Body of pancreas (tissue), 2 donors: ENCODE results near the gene TBCK. TPM values are rescaled to one million over a fixed set of nuclear protein-coding genes. Genes with fewer than 3 reads are reported as not detected.

ENCODE experiments used
- total RNA-seq, 2 donors: library from RNA; depleted of rRNA; stranded (reverse); fragments of >200 nt; gene quantifications; one replicate each; pipeline ENCODE4 v1.1.0, GENCODE V29; 2016

Gene TBCK
- total RNA-seq, 2 donors from 2014 or later = 24.7 to 28.5 TPM

Other genes with a start within 250 kb of the TBCK start
- gene AIMP1, start 341 bp upstream of the TBCK start, total RNA-seq = 10 to 100 TPM; 13.7 to 14.5 TPM
- not detected for gene GIMD1, start 52.6 kb upstream of the TBCK start, total RNA-seq